NT2/D1 (cell line): ENCODE data around the gene KCNJ9.

Experiments
- SUZ12 ChIP-seq: IDR thresholded peaks from 2 replicates; pipeline ENCODE4 v1.6.1; 2011; ENCODE audit not compliant: insufficient read length, insufficient read depth; ENCODE audit errors: extremely low read depth
- YY1 ChIP-seq: IDR thresholded peaks from 2 replicates; pipeline ENCODE4 v1.6.1; 2011; ENCODE audit not compliant: insufficient read length, insufficient read depth
- ZNF274 ChIP-seq: IDR thresholded peaks from 2 replicates; pipeline ENCODE4 v1.6.1; 2011; ENCODE audit warnings: mild to moderate bottlenecking, low read depth, low read length

DNA sequence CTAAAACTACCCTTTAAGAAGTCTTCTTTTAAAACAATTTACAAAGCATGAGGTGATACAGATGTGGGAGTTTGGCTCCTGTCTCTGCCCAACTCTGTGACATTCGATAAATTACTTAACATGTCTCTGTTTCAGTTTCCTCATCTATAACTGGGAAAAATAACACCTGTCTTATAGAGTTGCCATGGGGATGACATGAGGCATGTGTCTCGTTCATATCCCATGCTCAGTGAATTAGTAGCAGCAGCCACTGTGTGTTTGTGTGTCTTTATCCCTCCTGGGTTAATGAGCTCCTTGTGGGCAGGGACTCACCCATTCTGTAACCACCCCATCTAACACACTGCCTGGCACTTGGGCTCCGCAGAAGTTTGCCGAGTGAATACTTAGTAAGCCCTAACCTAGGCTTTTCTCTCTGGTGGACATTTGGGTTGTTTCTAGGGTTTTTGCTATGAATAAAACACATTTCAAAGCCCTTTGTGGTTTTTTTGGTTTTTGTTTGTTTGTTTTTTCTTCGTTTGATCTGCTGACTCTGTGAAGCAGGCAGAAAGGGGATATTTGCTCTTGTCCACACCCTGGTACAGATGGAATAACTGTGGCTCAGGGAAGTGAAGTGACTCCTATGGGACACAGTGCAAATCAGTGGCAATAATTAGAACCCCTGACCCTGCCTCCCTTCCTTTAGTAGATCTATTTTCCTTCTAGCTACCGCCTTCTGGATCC lies 797 bp upstream of the KCNJ9 start:
- TF ChIP-seq YY1, result no peak
- no peak for TF ChIP-seq ZNF274
- TF ChIP-seq SUZ12, result no peak
